Measurements from ENCODE around the gene ZNF75A. TPM values are rescaled to one million over a fixed set of nuclear protein-coding genes. Genes with fewer than 3 reads are reported as not detected.

The ZNF75A gene
- total and polyA plus RNA-seq, 2 experiments from 2014 or later: 29.6 to 36.9 TPM

GRCh38 chr16:3364774-3365427 is 59.6 kb downstream of the ZNF75A start (continued):
- no peak for TF ChIP-seq ZNF462 (CRISPR knock-in tag; IDR thresholded peaks at IDR 0.05)
- TF ChIP-seq STAT1 (IDR thresholded peaks at IDR 0.05; ENCODE audit: unreplicated experiment): no peak
- no peak for TF ChIP-seq CTCF (conservative IDR thresholded peaks at IDR 0.05; ENCODE audit: low read depth in 2 of 2)
- no peak for TF ChIP-seq JUNB (IDR thresholded peaks at IDR 0.05; ENCODE audit: unreplicated experiment)
- TF ChIP-seq EZH2 (IDR thresholded peaks at IDR 0.05; ENCODE audit: low read depth, unreplicated experiment): no peak

Other genes starting within 250 kb of the ZNF75A start
- gene IL32, start 239.9 kb upstream of the ZNF75A start, total RNA-seq (2014; rRNA removed; shearing (Covaris generic)): 2.3 TPM in 1 of 2 replicates, not detected in the other
- gene IL32, start 239.9 kb upstream of the ZNF75A start, polyA plus RNA-seq (2016; fragmentation: Nextera tagmentation; extraction: Ambion mirVana): 6.1 and 7.7 TPM in 2 replicates
- gene ZSCAN10, start 206.2 kb upstream of the ZNF75A start, total RNA-seq (2014; rRNA removed; shearing (Covaris generic)): 434 and 519 TPM in 2 replicates
- gene ZSCAN10, start 206.2 kb upstream of the ZNF75A start, polyA plus RNA-seq (2016; fragmentation: Nextera tagmentation; extraction: Ambion mirVana): 217 and 220 TPM in 2 replicates
- gene ZNF205, start 192.9 kb upstream of the ZNF75A start, total RNA-seq (2014; rRNA removed; shearing (Covaris generic)): 29.1 and 29.9 TPM in 2 replicates
- gene ZNF205, start 192.9 kb upstream of the ZNF75A start, polyA plus RNA-seq (2016; fragmentation: Nextera tagmentation; extraction: Ambion mirVana): 15.7 and 16.6 TPM in 2 replicates
- 10.4 and 10.6 TPM in 2 replicates for gene ZNF213, start 170.5 kb upstream of the ZNF75A start, total RNA-seq (2014; rRNA removed; shearing (Covaris generic))
- gene ZNF213, start 170.5 kb upstream of the ZNF75A start, polyA plus RNA-seq (2016; fragmentation: Nextera tagmentation; extraction: Ambion mirVana): 2.9 and 3.5 TPM in 2 replicates
- gene OR1F1, start 117.3 kb upstream of the ZNF75A start, total RNA-seq (2014; rRNA removed; shearing (Covaris generic)): 0.38 TPM in 1 of 2 replicates, not detected in the other
- gene OR1F1, start 117.3 kb upstream of the ZNF75A start, polyA plus RNA-seq (2016; fragmentation: Nextera tagmentation; extraction: Ambion mirVana): not detected in 2 replicates
- gene ZNF200, start 70.3 kb upstream of the ZNF75A start, total RNA-seq (2014; rRNA removed; shearing (Covaris generic)): 9.7 and 12.5 TPM in 2 replicates
- gene ZNF200, start 70.3 kb upstream of the ZNF75A start, polyA plus RNA-seq (2016; fragmentation: Nextera tagmentation; extraction: Ambion mirVana): 8.0 and 9.2 TPM in 2 replicates
- 0.07 and 0.19 TPM in 2 replicates for gene MEFV, start 48.9 kb upstream of the ZNF75A start, total RNA-seq (2014; rRNA removed; shearing (Covaris generic))
- not detected in 2 replicates for gene MEFV, start 48.9 kb upstream of the ZNF75A start, polyA plus RNA-seq (2016; fragmentation: Nextera tagmentation; extraction: Ambion mirVana)
- 53.6 and 66.9 TPM in 2 replicates for gene ZNF263, start 22.0 kb upstream of the ZNF75A start, total RNA-seq (2014; rRNA removed; shearing (Covaris generic))
- 9.2 and 9.7 TPM in 2 replicates for gene ZNF263, start 22.0 kb upstream of the ZNF75A start, polyA plus RNA-seq (2016; fragmentation: Nextera tagmentation; extraction: Ambion mirVana)
- 8.0 and 8.5 TPM in 2 replicates for gene TIGD7, start 67 bp upstream of the ZNF75A start, total RNA-seq (2014; rRNA removed; shearing (Covaris generic))
- gene TIGD7, start 67 bp upstream of the ZNF75A start, polyA plus RNA-seq (2016; fragmentation: Nextera tagmentation; extraction: Ambion mirVana): 3.9 and 4.1 TPM in 2 replicates
- not detected in 2 replicates for gene OR2C1, start 50.4 kb downstream of the ZNF75A start, total RNA-seq (2014; rRNA removed; shearing (Covaris generic))
- not detected in 2 replicates for gene OR2C1, start 50.4 kb downstream of the ZNF75A start, polyA plus RNA-seq (2016; fragmentation: Nextera tagmentation; extraction: Ambion mirVana)
- gene ZSCAN32, start 95.5 kb downstream of the ZNF75A start, total RNA-seq (2014; rRNA removed; shearing (Covaris generic)): 16.5 and 19.2 TPM in 2 replicates
- 9.6 and 11.7 TPM in 2 replicates for gene ZSCAN32, start 95.5 kb downstream of the ZNF75A start, polyA plus RNA-seq (2016; fragmentation: Nextera tagmentation; extraction: Ambion mirVana)
- 13.2 and 13.8 TPM in 2 replicates for gene ZNF174, start 95.7 kb downstream of the ZNF75A start, total RNA-seq (2014; rRNA removed; shearing (Covaris generic))
- 9.0 and 10.8 TPM in 2 replicates for gene ZNF174, start 95.7 kb downstream of the ZNF75A start, polyA plus RNA-seq (2016; fragmentation: Nextera tagmentation; extraction: Ambion mirVana)
- gene ZNF597, start 138.0 kb downstream of the ZNF75A start, total RNA-seq (2014; rRNA removed; shearing (Covaris generic)): 2.4 and 3.8 TPM in 2 replicates
- gene ZNF597, start 138.0 kb downstream of the ZNF75A start, polyA plus RNA-seq (2016; fragmentation: Nextera tagmentation; extraction: Ambion mirVana): 0.87 and 1.2 TPM in 2 replicates
- 32.4 and 42.6 TPM in 2 replicates for gene NAA60, start 138.2 kb downstream of the ZNF75A start, total RNA-seq (2014; rRNA removed; shearing (Covaris generic))
- 36.5 and 40.3 TPM in 2 replicates for gene NAA60, start 138.2 kb downstream of the ZNF75A start, polyA plus RNA-seq (2016; fragmentation: Nextera tagmentation; extraction: Ambion mirVana)
- not detected in 2 replicates for gene C16orf90, start 190.0 kb downstream of the ZNF75A start, total RNA-seq (2014; rRNA removed; shearing (Covaris generic))
- gene C16orf90, start 190.0 kb downstream of the ZNF75A start, polyA plus RNA-seq (2016; fragmentation: Nextera tagmentation; extraction: Ambion mirVana): not detected in 2 replicates
- 3.8 and 7.8 TPM in 2 replicates for gene CLUAP1, start 195.5 kb downstream of the ZNF75A start, total RNA-seq (2014; rRNA removed; shearing (Covaris generic))
- 10.9 and 11.3 TPM in 2 replicates for gene CLUAP1, start 195.5 kb downstream of the ZNF75A start, polyA plus RNA-seq (2016; fragmentation: Nextera tagmentation; extraction: Ambion mirVana)